GM12892 (cell line): Measurements from ENCODE around the gene KLC1.

Source experiments
- DNase-seq: peaks from one replicate; pipeline ENCODE4 v3.0.0; 2011; ENCODE audit not compliant: insufficient read length
- FAIRE-seq: peaks from 2 replicates; lab custom pipeline; 2011; peaks lifted over from hg19 to GRCh38; lab: Jason Lieb, UNC
- POLR2A ChIP-seq: IDR thresholded peaks from 2 replicates; pipeline ENCODE4 v1.6.1; 2011; ENCODE audit warnings: low read depth, low read length, control low read depth
- POLR2AphosphoS5 ChIP-seq: IDR thresholded peaks from 2 replicates; pipeline ENCODE4 v1.6.1; 2011; ENCODE audit warnings: low read depth, low read length, control low read depth
- TAF1 ChIP-seq: IDR thresholded peaks from 2 replicates; pipeline ENCODE4 v1.6.1; 2011; ENCODE audit warnings: low read depth, mild to moderate bottlenecking, control low read depth, low read length, borderline replicate concordance

The KLC1 gene

DNA sequence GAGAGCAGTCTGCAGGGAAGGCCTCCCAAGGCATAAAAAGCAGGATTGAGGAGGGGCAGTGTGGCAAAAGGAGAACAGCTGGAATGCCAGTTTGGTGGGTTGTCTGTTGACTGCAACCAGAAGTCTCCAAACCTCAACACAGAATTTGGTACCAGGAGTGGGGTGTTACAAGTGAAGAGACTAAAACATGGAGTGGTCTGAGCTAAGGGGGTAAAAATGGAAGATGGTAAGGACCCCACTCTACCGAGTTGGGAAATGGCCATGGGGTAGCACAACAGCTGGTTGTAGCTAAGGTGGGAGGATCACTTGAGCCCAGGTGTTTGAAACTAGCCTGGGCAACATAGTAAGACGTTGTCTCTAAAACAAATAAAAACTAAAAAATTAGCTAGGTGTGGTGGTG lies 17.8 kb upstream of the KLC1 start:
- FAIRE-seq (no peak), DNase-seq (no peak)
- no peak for TF ChIP-seq POLR2A
- no peak for TF ChIP-seq POLR2AphosphoS5
- TF ChIP-seq TAF1 = no peak

DNA sequence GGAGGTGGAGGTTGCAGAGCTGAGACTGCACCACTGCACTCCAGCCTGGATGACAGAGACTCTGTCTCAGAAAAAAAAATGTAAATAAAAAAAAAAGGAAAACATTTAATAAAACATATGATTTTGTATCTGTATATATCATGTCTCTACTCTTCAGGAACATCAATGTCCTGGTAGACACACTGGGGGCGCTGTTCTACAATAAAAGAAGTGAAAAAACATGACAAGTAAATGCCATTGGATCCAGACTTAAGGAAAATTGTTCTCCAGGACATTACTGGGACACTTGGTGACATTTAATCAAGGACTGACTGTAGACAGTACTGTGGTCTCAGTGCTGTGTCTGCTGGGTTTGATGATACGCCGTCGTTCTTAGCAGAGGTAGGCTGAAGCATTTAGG lies 15.5 kb upstream of the KLC1 start:
- DNase-seq (no peak), FAIRE-seq (no peak)
- TF ChIP-seq POLR2AphosphoS5 = no peak
- no peak for TF ChIP-seq TAF1
- TF ChIP-seq POLR2A = no peak

DNA sequence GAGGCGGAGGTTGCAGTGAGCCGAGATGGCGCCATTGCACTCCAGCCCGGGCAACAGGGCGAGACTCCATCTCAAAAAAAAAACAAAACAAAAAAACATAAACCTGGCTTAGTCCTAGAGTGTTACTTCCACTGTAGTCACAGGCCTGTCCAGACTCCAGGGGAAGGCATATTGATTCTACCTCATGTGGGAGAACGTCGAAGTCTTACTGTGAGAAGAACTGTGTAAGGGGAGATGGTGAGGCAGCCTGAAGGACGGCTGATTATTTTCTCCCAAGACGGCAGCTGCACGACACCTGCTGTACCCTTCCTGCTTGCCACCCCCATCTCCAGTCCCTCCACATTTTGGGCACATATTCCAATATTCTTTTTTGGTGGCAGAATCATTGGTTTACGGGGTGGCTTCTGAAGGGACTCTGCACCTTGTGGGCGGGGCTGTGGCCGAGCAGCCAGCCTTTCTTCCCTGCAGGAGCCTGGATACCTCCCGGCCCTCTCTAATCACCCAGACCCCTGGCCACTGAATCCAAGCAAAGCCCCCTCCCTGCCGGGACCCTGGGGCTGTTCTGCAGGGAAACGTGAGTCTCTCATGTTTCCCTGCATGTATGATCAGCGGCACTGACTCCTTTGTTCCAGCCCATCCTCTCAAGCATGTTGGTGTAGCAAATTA lies 12.2 kb upstream of the KLC1 start:
- TF ChIP-seq POLR2A (no peak), POLR2AphosphoS5 (no peak)
- FAIRE-seq = no peak

DNA sequence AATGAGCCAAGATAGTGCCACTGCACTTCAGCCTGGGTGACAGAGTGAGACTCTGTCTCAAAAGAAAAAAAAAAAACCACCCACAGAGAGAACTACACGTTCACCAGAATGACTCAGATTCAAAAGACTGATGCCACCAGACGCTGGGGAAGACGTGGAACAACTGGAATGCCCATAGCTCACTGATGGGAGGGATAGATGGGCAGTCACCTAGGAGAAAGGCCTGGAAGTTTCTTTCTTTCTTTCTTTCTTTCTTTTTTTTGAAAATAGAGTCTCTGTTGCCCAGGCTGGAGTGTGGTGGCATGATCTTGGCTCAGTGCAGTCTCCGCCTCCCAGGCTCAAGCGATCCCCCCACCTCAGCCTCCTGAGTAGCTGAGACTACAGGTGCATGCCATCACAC lies 10.0 kb upstream of the KLC1 start:
- FAIRE-seq (no peak), DNase-seq (no peak)
- TF ChIP-seq POLR2A (no peak), TAF1 (no peak), POLR2AphosphoS5 (no peak)

More for the DNA sequence above, 12.2 kb upstream of the KLC1 start:
- no peak for DNase-seq

DNA sequence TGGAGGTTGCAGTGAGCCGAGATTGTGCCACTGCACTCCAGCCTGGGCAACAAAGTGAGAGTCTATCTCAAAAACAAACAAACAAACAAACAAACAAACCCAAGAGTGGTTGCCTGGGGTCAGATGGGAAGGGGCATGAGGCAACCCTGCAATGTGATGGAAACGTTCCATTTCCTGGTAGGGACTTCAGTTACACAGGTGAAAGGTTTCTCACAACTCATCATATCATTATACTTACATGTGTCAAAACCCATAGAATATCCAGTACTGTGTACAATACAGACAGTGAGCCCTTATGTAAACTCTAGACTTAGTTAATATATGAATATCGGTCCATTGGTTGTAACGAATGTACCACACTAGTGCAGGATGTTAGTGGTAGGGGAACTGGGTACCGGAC lies 7.2 kb upstream of the KLC1 start:
- TF ChIP-seq TAF1 (no peak), POLR2A (no peak), POLR2AphosphoS5 (no peak)
- FAIRE-seq (no peak), DNase-seq (no peak)

DNA sequence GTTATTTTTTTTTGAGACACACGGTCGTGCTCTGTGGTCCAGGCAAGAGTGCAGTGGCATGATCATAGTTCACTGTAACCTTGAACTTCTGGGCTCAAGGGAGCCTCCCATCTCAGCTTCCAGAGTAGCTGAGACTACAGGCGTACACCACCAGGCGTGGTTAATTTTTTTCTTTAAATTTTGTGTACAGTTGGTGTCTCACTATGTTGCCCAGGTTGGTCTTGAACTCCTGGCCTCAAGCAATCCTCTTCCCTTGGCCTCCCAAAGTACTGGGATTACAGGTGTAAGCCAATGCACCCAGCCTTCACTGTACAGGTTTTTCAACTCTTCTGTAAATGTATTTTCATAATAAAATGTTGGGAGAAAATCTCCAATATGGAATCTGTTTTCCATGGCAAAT lies 5.7 kb upstream of the KLC1 start:
- no peak for TF ChIP-seq POLR2AphosphoS5
- TF ChIP-seq TAF1 = no peak
- TF ChIP-seq POLR2A = no peak
- DNase-seq (no peak), FAIRE-seq (no peak)

DNA sequence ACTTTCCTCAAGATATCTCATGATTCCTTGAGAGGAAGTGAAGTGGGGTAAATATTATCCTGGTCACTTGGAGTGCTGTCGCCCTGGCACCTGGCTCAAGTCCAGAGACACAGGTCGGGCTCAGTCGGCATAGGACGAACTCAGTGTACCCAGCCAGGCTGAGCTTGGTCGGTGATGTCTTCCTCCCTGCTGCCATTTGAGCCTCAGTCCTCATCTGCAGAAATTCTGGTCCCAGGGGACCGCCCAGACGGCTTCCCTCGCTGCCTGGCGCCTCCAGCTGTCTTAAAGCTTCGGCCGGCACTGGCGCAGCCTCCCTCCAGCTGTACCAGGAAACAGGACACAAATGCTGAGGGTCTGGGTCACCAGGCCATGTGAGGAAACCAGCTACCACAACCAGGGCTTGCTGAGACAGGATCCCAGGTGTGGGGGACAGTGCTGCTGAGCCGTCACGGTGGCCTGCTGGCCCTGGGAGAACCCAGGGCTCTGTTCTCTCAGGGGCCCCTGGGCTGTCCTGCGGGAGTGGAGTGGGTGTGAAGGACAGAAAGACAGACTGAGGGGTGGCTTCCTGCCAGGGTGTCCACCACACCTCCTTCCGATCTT lies 5.0 kb upstream of the KLC1 start:
- FAIRE-seq (no peak), DNase-seq (no peak)
- TF ChIP-seq TAF1 (no peak), POLR2A (no peak), POLR2AphosphoS5 (no peak)

DNA sequence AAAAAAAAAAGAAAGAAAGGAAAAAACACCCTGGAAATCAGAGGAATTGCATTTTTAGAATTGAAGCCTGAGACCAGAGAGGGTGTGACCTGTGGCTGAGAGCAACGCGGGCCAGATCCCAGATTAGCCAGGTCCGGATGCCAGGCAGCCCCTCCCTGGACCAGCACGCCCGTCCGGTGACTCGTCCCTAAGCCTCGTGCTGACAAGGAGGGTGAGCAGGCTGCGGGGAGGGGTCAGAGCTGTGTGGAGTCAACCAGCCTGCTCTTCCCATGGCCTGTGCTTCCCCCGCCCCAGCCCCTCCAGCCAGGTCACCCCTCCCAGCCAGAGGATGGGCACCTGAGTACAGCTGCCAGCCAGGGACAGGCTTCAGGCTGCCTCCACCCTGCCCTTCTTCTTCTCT lies 4.2 kb upstream of the KLC1 start:
- DNase-seq (no peak), FAIRE-seq (no peak)
- TF ChIP-seq POLR2AphosphoS5 (no peak), TAF1 (no peak), POLR2A (no peak)

DNA sequence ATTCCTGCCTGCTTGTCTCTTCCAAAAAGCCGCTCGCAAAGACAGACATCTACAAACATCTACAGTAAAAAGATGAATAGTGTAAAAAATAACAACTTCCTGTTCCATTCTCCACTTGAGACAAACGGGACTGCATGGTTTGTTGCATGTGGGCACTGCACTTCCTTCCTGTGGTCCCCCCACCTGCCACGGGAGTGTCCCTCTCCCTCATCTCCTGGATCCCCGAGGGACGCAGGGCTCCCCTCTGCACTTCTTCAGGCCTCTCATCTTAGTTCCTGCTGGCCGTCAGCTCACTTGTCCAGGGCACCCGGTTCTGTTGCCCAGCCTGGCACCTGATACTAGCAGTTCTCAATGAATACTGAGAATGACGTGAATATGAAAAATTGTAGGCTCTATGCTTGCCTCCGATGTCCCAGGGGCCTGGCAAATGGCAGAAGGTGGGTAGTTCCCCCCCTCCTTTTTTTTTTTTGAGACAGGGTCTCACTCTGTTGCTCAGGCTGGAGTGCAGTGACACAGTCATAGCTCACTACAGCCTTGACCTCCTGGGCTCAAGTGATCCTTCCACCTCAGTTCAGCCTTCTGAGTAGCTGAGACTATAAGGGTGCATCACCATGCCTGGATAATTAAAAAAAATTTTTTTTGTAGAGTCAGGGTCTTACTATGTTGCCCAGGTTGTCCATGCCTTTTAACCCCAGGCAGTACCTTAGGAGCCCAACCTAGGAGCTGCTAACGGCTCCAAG lies 3.5 kb upstream of the KLC1 start:
- TF ChIP-seq TAF1 (no peak), POLR2AphosphoS5 (no peak), POLR2A (no peak)
- no peak for FAIRE-seq
- DNase-seq = no peak

DNA sequence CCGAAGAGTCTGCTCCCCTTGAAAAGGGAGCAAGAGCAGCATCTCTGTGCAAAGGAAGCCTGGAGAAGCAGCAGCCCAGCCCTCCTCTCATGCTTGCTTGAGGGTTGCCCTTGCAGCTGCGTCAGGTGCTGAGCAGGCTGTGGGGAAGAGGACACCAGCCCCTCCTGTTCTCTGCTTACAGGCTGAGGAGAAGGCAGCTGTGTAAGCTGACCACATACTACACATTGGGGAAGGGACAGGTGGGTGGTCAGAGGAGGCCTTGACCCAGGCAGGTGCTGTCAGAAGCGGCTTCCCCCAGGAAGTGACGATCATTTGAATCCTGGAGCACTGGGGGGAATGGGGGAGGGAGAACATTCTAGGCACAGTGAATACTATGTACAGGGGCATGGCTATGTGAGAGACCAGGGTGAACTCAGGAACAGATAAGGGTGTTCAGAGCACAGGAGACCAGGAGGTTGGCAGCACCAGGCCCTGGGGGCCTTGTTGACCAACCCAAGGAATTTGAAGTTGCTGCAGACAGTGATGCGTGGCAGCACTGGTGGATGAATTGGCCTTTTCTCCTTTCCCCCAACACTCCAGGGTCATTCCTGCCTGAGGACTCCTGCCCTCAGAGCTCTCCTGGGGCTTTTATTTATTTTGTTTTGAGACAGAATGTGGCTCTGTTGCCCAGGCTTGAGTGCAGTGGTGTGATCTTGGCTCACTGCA lies 2.7 kb upstream of the KLC1 start:
- FAIRE-seq (no peak), DNase-seq (no peak)

DNA sequence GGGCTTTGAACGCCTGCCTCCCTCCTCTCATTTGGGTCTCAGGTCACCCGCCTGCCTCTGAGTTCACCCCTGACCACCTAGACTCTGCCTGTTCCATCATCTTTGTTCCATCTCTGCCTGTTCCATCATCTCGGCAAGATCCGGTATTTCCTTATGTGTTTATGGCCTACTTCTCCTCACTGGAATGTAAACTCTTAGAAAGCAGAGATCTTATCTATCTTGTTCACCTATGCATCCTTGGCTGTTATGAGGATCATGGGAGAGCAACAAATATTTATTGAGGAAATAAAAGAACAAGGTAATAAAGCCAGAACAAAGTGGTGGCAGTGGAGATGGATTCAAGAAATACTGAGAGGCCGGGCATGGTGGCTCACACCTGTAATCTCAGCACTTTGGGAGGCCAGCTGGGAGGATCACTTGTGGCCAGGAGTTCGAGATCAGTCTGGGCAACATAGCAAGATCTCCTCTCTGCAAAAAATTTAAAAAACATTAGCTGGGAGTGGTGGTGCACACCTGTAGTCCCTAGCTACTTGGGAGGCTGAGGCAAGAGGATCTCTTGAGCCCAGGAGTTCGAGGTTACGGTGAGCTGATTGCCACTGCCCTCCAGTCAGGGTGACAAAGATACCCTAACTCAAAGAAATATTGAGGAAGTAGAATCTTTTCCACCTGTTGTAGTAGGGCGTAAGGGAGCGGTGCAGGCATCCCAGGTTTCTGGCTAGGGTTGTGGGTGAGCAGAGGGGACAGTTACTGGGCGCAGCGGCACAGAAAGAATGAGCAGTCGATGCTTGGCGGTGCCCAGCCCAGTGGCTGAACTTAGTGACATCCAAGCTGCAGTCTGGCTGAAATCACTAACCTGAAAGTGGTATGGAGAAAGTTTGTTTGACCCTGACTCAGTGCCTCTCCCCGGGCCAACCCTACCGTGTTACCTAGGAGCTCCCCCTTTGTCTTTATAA lies 1.7 kb upstream of the KLC1 start:
- FAIRE-seq (no peak), DNase-seq (no peak)
- TF ChIP-seq POLR2AphosphoS5 (no peak), POLR2A (no peak), TAF1 (no peak)

More for the DNA sequence above, 2.7 kb upstream of the KLC1 start:
- TF ChIP-seq POLR2AphosphoS5 = no peak
- TF ChIP-seq POLR2A = no peak
- no peak for TF ChIP-seq TAF1
